Measurements from ENCODE around the gene RIMBP2.

RIMBP2 gene

GRCh38 chr12:130476451-130477135 is 239.5 kb downstream of the RIMBP2 start:
- DNase-seq (ENCODE audit: low read depth) = no peak
- in situ Hi-C loops (cut with HindIII; ENCODE audit: low sequenced_read_pairs) = no loop called here
- H3K4me3 ChIP-seq (ENCODE audit: low read depth, low read length) = no peak overlapping the region
- TF ChIP-seq CTCF (IDR thresholded peaks at IDR 0.05; ENCODE audit: low read depth, low read length, missing control alignments) = no peak

- in situ Hi-C loops (cut with HindIII; ENCODE audit: low sequenced_read_pairs) = no loop called here
- no peak overlapping the region for H3K4me3 ChIP-seq (ENCODE audit: low read depth, low read length)
- no peak for TF ChIP-seq CTCF (IDR thresholded peaks at IDR 0.05; ENCODE audit: low read depth, low read length, missing control alignments)
- no peak for DNase-seq (ENCODE audit: low read depth)
Measured at GRCh38 chr12:130474599-130475269, 241.4 kb downstream of the RIMBP2 start.

- in situ Hi-C loops (cut with HindIII; ENCODE audit: low sequenced_read_pairs) = no loop called here
- DNase-seq (ENCODE audit: low read depth) = no peak
- no peak overlapping the region for H3K4me3 ChIP-seq (ENCODE audit: low read depth, low read length)
- no peak for TF ChIP-seq CTCF (IDR thresholded peaks at IDR 0.05; ENCODE audit: low read depth, low read length, missing control alignments)
Measured at GRCh38 chr12:130473266-130473665, 242.8 kb downstream of the RIMBP2 start.

GRCh38 chr12:130470969-130471368 is 245.1 kb downstream of the RIMBP2 start:
- DNase-seq (ENCODE audit: low read depth) = no peak
- H3K4me3 ChIP-seq (ENCODE audit: low read depth, low read length) = no peak overlapping the region
- in situ Hi-C loops (cut with HindIII; ENCODE audit: low sequenced_read_pairs) = no loop called here
- no peak for TF ChIP-seq CTCF (IDR thresholded peaks at IDR 0.05; ENCODE audit: low read depth, low read length, missing control alignments)

GRCh38 chr12:130469552-130469951 is 246.5 kb downstream of the RIMBP2 start:
- no peak for DNase-seq (ENCODE audit: low read depth)
- in situ Hi-C loops (cut with HindIII; ENCODE audit: low sequenced_read_pairs) = no loop called here
- no peak overlapping the region for H3K4me3 ChIP-seq (ENCODE audit: low read depth, low read length)
- TF ChIP-seq CTCF (IDR thresholded peaks at IDR 0.05; ENCODE audit: low read depth, low read length, missing control alignments) = no peak

- in situ Hi-C loops (cut with HindIII; ENCODE audit: low sequenced_read_pairs) = no loop called here
- no peak overlapping the region for H3K4me3 ChIP-seq (ENCODE audit: low read depth, low read length)
- TF ChIP-seq CTCF (IDR thresholded peaks at IDR 0.05; ENCODE audit: low read depth, low read length, missing control alignments) = no peak
- no peak for DNase-seq (ENCODE audit: low read depth)
Measured at GRCh38 chr12:130468700-130469245, 247.3 kb downstream of the RIMBP2 start.
